ENCODE data around the gene POLR1H. TPM values are rescaled to one million over a fixed set of nuclear protein-coding genes. Genes with fewer than 3 reads are reported as not detected.
A peak's percentile ranks its signal among the peaks of the same experiment; 100 is the strongest.

POLR1H gene
- total RNA-seq, 1 donor from 2014 or later = 87.0 TPM

DNA sequence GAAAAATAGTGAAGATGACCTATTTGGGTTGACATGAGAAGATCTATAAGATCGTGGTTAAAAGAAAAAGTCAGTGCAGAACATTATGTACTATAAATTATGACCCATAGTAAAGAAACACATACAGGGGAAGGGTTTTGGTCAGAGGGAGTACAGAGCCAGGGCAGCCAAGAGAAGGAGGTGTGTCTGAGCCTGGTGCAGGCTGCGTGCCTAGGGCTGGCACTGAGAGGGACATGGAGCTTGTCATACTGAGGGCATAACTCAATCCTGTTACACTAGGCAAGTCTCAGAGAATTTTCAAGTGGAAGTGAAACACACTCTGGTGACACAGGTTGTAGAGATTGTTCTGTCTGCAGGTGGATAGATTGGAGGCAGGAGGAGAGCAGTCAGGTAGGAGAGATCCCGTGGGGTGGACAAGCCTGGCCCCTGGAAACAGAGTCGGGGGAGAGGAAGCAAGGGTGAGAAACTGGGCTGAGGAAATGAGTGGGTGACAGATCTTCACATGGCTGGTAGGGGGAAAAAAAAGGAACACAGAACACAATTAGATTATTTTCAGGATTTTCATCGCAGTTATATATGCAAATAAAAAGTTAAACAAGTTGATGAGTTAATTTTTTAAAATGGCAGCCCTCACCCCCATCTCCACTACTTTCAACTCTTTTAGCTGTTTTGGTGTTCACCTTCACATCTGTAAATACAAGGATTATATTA is 33.0 kb downstream of the POLR1H start:
- Mint-ChIP-seq H3K27me3 (peaks cover 75% of the 10 kb centered on the region), H3K4me3 (no peak overlapping the region), H3K36me3 (ENCODE audit: low read depth) (no peaks in the 10 kb centered on the region), H3K4me1 (peaks cover 6% of the 10 kb centered on the region), H3K27ac (no peak overlapping the region), H3K9me3 (no peaks in the 10 kb centered on the region)
- peak; percentile 43 for DNase-seq
- intact Hi-C loops (cut with micrococcal nuclease) = no loop called here

DNA sequence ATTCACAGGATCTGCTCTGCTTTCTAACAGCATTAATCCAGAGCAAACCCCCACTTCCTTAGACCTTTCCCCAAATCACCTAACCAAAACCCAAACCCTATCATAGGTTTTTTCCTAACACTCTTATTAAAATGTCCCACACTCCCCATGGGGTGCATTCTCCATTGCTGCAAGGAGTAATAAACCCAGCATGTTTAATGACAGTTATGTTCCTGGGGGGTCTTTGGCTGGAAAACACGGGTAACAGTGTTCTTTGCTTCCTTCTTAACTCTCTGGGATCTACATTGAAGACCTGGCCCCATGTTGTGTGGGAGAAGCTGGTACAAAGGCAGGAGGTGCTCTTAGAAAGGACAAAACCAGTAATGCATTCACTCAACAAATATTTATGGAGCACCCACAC is 35.8 kb downstream of the POLR1H start:
- peaks cover 17% of the 10 kb centered on the region for H3K4me1 Mint-ChIP-seq
- H3K27me3 Mint-ChIP-seq = peaks cover 77% of the 10 kb centered on the region
- no peak for DNase-seq
- H3K27ac Mint-ChIP-seq = no peak overlapping the region
- H3K4me3 Mint-ChIP-seq = no peak overlapping the region
- intact Hi-C loops (cut with micrococcal nuclease) = no loop called here
- H3K9me3 Mint-ChIP-seq = no peaks in the 10 kb centered on the region
- H3K36me3 Mint-ChIP-seq (ENCODE audit: low read depth) = no peaks in the 10 kb centered on the region

DNA sequence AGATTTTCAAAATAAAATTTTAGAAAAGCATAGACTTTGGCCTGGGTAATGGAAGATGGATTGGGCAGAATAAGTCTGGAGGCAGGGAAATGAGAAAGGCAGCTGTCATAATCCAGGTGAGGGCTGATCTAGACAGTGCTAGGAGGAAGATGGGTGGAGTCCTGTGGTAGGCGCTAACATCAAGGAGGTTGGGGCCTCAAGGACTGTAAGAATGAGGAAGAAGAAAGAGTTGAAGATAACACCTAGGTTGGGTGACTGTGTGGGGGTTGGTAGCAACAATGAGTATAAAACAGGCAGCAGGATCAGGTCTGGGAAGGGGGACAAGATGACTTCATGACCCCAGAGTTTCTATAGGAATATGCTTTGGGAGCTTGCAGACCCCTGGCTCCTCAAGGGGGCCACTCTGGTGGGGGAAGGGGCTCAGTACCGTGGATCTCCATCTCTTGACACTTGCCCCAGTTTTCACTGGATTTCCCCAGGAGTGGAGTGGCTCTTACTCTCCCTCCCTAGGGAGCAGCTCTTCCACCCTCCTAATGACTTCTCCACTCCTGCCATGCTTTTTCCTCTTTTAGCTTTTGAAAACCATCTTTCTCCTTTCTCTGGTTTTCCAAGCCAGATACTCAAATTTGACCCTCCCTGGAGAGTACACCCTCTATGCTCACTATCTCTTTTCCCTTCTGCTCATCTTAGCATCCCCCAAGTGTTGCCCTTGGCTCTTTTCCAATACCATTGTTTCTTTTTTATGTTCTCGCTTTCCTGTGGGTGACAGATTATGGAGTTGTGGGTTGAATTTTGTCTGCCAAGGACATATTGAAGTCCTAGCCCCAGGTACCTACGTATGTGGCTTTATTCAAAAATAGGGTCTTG is 37.1 kb downstream of the POLR1H start:
- DNase-seq = no peak
- Mint-ChIP-seq H3K9me3 (no peaks in the 10 kb centered on the region), H3K4me1 (peaks cover 25% of the 10 kb centered on the region), H3K36me3 (ENCODE audit: low read depth) (no peaks in the 10 kb centered on the region), H3K4me3 (no peak overlapping the region), H3K27ac (no peak overlapping the region), H3K27me3 (peaks cover 69% of the 10 kb centered on the region)
- intact Hi-C loops (cut with micrococcal nuclease) = no loop called here

DNA sequence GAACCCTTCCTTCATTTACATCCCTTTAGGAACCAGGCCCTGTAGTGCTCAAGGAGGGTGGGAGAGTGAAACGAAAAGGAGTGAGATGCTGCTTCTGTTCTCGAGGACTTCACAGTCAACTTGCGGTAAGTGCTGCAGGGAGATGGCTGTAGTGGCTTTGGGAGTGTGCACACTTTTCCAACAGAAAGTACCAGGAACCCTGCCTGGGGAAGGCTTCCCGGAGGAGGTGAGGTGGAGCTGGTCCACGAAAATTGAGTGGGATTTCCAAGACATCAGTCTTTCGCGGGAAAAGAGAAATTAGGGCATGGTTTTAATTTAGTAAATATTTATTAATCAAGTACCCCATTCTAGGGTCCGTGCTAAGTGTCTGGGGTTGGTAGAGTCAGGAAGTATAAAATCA is 39.1 kb downstream of the POLR1H start:
- Mint-ChIP-seq H3K27me3 (peaks cover 66% of the 10 kb centered on the region), H3K9me3 (no peaks in the 10 kb centered on the region), H3K4me3 (peak overlapping the region; percentile 48), H3K27ac (no peak overlapping the region), H3K36me3 (ENCODE audit: low read depth) (no peaks in the 10 kb centered on the region), H3K4me1 (peaks cover 31% of the 10 kb centered on the region)
- intact Hi-C loops (cut with micrococcal nuclease) = loop anchor here (5.0 kb wide), 2 partner anchors 297 to 352 kb away; no protein-coding TSS in a partner anchor
- no peak for DNase-seq

DNA sequence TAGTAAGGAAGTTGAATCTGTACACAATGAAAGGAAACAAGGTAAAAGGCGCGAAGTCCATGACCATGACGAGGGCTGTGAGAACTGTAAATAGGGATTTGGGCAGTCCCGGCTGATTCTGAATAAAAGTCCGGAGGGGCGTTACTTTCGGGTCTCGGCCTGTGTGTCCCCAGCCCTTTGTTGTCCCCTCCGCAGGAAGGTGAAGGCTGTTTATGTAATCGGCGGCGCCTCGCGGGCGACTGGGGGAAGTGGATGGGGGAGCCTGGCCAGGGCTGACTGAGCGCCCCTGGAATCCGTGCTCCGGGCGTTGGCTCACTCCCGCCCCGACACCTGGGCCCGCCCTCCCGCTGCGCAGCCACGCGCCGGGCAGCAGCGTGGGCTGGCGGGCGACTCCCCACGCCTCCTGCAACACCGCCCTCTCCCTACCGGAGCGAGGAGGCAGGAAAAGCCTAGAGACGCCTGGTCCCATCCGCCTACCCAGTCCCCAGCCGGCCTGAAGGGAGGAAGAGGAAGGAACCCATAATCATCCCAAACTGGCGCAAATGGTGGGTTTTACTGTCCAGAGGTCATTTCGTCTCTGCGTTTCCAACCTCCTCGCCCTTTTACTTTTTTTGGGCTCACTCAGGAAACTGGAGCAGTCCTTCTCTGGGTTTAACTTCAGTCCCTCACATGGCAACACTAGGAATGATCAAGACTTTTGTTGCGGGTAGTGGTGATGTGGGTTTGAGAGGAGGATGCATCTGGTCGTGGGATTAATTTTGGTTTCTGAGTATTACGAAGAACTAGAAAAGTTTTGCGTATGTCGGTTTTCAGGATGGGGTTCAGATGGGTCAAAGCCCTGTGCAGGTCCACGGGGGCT is 39.7 kb downstream of the POLR1H start:
- peaks cover 64% of the 10 kb centered on the region for H3K27me3 Mint-ChIP-seq
- DNase-seq = peak; percentile 73
- intact Hi-C loops (cut with micrococcal nuclease) = loop anchor here (5.0 kb wide), 2 partner anchors 296 to 351 kb away; no protein-coding TSS in a partner anchor

DNA sequence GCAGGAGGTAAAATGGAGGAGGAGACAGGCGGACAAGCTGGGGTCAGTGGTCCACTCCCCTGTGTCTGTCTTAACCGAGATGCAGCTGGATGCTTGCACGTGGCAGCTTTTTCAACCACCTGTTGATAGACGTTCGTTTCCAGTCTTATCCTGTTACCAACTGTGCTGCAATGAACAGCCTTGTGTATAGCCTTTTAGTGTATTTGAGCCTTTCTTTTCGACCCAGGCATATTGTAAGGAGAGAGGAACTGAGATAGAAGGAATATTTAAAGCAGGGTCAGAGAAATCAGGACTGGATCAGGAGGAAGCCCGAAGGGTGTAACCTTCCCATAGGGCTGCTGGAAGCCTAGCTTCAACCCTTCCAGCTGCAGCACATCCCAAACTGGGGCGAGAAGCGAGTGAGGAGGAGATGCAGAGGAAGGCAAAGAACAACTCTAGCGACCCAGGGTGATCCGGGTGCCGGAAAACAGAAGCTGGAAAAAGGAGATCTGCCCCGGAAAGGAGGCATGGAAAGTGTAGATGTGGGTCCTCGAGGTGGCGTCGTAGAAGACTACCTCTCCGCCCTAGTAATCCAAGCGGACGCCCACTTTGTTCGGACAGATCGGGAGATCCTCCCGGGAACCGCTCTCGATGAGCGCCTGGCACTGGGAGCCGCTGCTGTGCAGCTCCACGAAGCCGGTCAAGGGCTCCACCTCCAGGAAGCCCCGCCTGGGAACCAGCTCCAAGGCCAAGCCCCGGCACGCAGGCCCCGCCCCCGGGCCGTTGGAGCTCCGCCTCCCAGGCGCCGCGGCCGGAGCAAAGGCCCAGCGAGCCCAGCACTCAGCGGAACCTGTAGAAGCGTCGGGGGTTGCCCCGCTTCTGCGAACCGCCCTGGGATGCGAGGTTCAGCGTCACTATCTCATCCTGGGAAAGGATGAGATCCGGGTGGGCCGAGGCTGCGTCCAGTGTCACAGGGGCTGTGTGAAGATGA is 40.7 kb downstream of the POLR1H start:
- peaks cover 31% of the 10 kb centered on the region for H3K4me1 Mint-ChIP-seq
- peak overlapping the region; percentile 73 for H3K4me3 Mint-ChIP-seq
- DNase-seq = peak; percentile 93
- no peaks in the 10 kb centered on the region for H3K9me3 Mint-ChIP-seq
- H3K27me3 Mint-ChIP-seq = peaks cover 63% of the 10 kb centered on the region
- H3K27ac Mint-ChIP-seq = no peak overlapping the region
- H3K36me3 Mint-ChIP-seq (ENCODE audit: low read depth) = no peaks in the 10 kb centered on the region
- intact Hi-C loops (cut with micrococcal nuclease) = loop anchor here (2.0 to 5.0 kb wide), 4 partner anchors 25 to 351 kb away; partner anchors contain the start of gene PPP1R11

More for the DNA sequence above, 39.7 kb downstream of the POLR1H start:
- Mint-ChIP-seq H3K27ac (no peak overlapping the region), H3K4me3 (peak overlapping the region; percentile 73), H3K36me3 (ENCODE audit: low read depth) (no peaks in the 10 kb centered on the region), H3K4me1 (peaks cover 31% of the 10 kb centered on the region), H3K9me3 (no peaks in the 10 kb centered on the region)

DNA sequence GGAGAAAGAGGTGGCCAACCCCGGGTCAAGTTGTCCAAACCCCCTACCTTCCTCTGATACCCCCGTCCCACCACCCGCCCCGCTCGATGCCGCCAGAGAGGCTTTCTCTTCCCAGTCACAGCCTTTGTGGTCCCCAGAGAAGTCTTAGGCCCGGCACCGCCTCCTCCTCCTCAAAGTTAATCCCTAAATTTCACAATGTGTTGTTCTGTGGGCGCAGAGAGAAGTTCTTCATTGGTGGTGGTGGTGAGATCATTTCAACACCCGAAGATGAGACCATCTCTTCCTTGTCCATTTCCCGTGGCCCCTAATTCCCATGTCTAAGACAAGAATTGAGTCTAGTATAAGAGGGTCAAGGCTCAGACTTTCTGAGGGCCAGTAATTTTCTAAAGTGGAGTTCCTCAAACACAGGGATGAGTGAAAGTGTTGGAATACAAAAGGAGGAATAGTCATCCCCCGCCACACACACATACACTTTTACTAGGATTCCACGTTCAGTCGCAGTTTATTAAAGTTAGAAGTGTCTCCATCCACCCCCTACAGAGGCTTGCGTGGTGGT is 41.4 kb downstream of the POLR1H start:
- H3K27me3 Mint-ChIP-seq = peaks cover 57% of the 10 kb centered on the region
- H3K9me3 Mint-ChIP-seq = no peaks in the 10 kb centered on the region
- H3K36me3 Mint-ChIP-seq (ENCODE audit: low read depth) = no peaks in the 10 kb centered on the region
- intact Hi-C loops (cut with micrococcal nuclease) = loop anchor here (2.0 to 5.0 kb wide), 4 partner anchors 26 to 350 kb away; partner anchors contain the start of gene PPP1R11
- DNase-seq = no peak
- peak overlapping the region; percentile 86 for H3K4me3 Mint-ChIP-seq
- H3K27ac Mint-ChIP-seq = no peak overlapping the region
- peaks cover 31% of the 10 kb centered on the region for H3K4me1 Mint-ChIP-seq

DNA sequence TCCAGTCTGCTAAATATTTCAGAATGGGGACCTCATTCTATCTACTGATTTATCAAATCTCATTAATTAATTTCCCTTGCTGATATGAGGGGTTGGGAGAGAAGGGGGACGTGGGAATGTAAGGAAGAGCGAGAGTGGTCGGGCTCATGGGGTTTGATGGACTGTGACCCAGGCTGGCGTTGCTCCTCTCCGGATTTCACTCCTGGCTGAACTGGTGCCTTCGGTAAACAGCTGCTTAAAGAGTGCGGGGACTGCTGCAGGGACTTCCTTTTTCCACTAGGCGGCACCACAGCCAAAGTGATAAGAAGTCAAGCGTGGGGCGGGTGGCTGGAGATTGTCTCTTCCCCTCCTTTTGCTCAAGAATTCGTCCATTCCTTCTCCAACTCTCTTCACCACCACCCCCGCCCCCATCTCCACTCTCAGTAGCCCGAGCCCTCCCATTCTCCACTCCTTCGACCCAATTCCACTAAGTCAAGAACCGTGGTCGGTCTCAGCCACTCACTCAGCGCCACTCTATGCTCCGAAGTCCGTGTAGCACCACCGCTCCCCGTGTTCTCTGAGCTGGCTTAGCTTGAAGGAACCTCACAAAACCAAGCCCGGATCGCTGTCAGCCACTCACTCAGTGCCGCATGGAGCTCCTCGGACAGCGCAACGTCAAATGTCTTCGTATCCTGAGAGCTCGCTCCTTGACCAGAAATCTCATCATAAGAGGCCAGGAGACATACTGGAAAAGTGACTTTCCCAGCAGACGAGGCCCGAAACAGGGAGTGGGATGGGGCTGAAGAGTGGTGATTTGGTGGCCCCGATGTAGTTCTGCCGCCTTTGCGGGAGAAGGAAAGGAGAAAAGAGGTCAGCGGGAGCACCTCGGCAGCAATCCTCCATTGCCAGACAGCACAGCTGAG is 42.2 kb downstream of the POLR1H start:
- H3K27ac Mint-ChIP-seq = peak overlapping the region; percentile 38

DNA sequence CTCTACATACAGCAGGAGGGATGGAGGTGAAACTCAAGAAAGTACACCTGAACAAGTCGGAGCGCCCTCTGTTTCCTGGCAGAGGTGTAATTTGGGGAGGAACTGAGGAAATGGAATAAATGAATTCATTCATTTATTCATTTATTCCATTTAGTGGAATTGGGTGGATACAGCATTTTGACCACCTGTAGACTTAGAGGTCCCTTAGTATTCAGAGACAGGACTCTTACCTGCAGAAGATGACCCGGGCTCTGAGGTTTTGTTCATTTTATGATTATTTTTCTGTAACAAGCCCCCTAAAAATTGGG is 42.8 kb downstream of the POLR1H start:
- H3K9me3 Mint-ChIP-seq = no peaks in the 10 kb centered on the region
- H3K27me3 Mint-ChIP-seq = peaks cover 55% of the 10 kb centered on the region
- no peaks in the 10 kb centered on the region for H3K36me3 Mint-ChIP-seq (ENCODE audit: low read depth)
- intact Hi-C loops (cut with micrococcal nuclease) = loop anchor here (1.0 to 5.0 kb wide), 7 partner anchors 27 to 348 kb away; partner anchors contain the start of gene PPP1R11
- H3K4me1 Mint-ChIP-seq = peaks cover 26% of the 10 kb centered on the region
- DNase-seq = no peak
- H3K4me3 Mint-ChIP-seq = peak overlapping the region; percentile 86
- H3K27ac Mint-ChIP-seq = no peak overlapping the region

More for the DNA sequence above, 42.2 kb downstream of the POLR1H start:
- Mint-ChIP-seq H3K9me3 (no peaks in the 10 kb centered on the region), H3K4me3 (peak overlapping the region; percentile 86), H3K27me3 (peaks cover 57% of the 10 kb centered on the region), H3K4me1 (peaks cover 29% of the 10 kb centered on the region), H3K36me3 (ENCODE audit: low read depth) (no peaks in the 10 kb centered on the region)
- intact Hi-C loops (cut with micrococcal nuclease) = loop anchor here (1.0 to 5.0 kb wide), 7 partner anchors 26 to 349 kb away; partner anchors contain the start of gene PPP1R11
- peak; percentile 95 for DNase-seq

DNA sequence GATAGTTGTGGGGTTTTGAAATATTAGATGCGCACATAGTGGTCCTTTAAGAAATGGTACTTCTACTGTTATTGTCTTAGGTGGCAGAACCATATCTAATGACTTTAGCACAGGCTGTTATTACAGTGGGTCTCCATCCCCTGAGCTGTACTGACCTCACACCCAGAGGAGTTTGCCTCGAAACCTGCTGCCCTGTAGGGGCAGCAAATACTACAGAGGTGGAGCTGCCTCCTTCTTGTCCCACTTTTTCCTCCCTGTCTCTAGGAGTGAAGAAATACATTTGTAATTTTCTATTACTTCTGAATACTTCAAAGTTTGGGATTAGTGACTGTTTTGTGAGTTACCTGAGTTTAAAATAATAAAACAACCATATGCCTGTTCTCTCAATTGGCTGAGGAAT is 43.6 kb downstream of the POLR1H start:
- no peak for DNase-seq
- Mint-ChIP-seq H3K9me3 (no peaks in the 10 kb centered on the region), H3K4me1 (peaks cover 26% of the 10 kb centered on the region), H3K36me3 (ENCODE audit: low read depth) (no peaks in the 10 kb centered on the region), H3K4me3 (no peak overlapping the region), H3K27ac (no peak overlapping the region), H3K27me3 (peaks cover 51% of the 10 kb centered on the region)
- intact Hi-C loops (cut with micrococcal nuclease) = loop anchor here (5.0 kb wide), 2 partner anchors 293 to 348 kb away; no protein-coding TSS in a partner anchor

DNA sequence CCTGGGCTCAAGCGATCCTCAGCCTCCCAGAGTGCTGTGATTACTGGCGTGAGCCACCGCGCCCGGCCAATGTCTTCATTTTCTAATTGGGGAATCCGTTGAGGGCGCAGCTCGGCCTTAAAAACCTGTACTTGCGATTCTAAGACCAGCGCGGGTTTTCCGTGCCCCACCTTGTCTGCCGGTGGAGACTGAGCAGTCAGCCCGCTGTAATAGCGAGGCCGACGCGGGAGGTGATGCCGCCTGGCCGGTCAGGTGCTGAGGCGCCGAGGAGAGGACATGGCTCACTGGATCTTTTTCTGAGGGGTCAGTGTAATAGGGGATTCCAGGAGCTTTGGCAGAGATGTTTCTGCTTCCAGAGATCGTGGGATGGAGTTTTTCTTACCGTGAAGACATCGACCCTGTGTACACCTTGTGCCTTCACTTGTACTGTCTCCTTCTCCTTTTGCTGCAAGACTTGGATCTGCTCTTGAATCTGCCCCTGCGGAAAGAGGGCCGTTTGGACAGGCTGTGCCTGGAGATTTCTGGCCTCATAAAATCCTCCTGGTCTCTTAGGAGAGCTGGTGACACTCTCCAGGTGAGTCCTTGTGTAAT is 50.3 kb downstream of the POLR1H start:
- Mint-ChIP-seq H3K9me3 (no peaks in the 10 kb centered on the region), H3K27me3 (peaks cover 61% of the 10 kb centered on the region), H3K27ac (no peak overlapping the region), H3K36me3 (ENCODE audit: low read depth) (no peaks in the 10 kb centered on the region), H3K4me3 (no peak overlapping the region), H3K4me1 (peaks cover 12% of the 10 kb centered on the region)
- no peak for DNase-seq
- intact Hi-C loops (cut with micrococcal nuclease) = no loop called here

Data from activated CD4-positive, alpha-beta T cell treated with anti-CD3 and anti-CD28 coated beads, Interleukin-2, amount 10 ng/mL, durations not matched to agents 24 days and 14 days (primary cell).